AML-193 (cell line): ENCODE data around the gene CRYBG2.

Experiments used
- DNase-seq, 2 experiments: peaks; one replicate each; lab custom pipeline; 2025; lab: John Stamatoyannopoulos, UW

CRYBG2 gene

DNA sequence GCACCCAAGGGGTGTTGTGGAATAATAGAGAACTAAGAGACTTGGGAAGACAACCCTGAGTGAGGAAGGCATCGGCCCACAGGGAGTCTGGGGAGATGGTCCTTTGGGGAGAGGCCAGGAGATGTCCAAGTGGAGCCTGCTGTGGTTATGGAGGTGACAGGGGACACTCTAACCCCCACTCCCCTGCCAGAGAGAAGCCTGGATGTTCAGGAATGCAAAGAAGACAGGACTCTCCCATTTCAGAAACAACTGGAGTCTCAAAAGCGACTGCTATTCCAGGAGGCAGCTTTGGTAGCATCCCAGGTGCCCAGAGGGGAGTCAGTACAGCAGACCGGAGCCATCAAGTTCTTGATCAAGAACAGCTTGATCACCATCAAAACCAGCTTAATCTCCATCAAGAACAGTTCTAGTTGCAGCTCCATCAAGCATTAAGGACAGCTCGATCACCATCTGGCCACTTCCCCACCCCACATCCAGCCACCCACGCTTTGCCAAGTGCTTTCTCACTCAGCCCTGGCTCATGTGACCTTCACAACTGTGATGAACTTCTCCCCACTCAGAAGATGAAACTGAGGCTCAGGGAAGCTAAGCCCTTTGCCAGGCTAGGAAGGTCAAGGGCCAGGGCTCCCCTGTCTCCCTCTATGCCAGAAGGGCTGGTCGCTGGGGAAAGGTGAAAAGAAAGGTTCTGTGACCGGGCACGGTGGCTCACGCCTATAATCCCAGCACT, 35.4 kb downstream of the CRYBG2 start:
- no peak for DNase-seq

DNA sequence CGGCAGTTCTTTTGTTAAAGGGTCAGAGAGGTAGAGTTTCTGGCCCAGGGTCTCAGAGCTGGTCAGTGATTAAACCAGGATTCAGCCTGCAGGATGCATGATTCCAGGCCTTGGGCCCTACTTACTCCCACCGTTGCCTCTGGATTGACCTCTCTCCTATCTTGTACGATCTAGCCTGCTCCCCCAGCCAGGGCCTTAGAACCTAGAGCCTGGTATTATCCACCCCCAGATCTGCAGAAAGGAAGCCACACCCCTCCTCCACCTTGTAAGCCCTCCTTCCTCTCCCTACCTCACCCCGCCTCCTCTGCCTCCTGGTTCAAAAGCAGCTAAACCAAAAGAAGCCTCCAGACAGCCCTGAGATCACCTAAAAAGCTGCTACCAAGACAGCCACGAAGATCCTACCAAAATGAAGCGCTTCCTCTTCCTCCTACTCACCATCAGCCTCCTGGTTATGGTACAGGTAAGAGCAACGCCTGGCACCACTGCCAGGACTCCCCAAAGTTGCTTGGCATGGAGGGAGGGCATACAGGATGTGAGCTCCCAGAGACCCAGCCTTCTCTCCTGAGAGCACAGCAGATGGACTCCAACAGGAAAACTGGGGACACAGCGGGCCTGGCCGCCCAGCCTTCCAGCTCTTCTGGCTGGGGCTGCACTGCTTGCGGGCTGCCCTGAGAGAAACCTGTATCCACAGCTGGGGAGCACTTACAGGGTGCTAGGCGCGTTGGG, 36.2 kb downstream of the CRYBG2 start, which contains the start of gene CD52:
TSS of gene CD52 (plus strand) at position 347 of the 726 bp plus-strand sequence. CDS start at position 407, 60 bp downstream.
- no peak for DNase-seq

DNA sequence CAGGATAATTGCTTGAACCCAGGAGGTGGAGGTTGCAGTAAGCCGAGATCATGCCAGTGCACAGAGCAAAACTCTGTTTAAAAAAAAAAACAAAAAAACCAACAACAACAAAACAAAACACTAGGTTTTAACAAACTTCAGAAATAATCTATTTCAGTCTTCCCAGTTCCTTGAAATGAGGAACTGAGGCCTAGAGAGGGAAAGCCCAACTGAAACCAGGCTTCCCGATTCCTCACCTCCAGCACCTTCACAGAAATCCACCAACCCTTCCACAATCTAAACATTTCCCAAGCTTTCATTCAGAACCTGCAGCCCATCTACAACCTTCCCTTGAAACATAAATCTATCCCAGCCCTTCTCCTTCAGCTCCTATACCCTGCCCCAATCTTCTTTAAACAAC, 36.8 kb downstream of the CRYBG2 start:
- DNase-seq: no peak

DNA sequence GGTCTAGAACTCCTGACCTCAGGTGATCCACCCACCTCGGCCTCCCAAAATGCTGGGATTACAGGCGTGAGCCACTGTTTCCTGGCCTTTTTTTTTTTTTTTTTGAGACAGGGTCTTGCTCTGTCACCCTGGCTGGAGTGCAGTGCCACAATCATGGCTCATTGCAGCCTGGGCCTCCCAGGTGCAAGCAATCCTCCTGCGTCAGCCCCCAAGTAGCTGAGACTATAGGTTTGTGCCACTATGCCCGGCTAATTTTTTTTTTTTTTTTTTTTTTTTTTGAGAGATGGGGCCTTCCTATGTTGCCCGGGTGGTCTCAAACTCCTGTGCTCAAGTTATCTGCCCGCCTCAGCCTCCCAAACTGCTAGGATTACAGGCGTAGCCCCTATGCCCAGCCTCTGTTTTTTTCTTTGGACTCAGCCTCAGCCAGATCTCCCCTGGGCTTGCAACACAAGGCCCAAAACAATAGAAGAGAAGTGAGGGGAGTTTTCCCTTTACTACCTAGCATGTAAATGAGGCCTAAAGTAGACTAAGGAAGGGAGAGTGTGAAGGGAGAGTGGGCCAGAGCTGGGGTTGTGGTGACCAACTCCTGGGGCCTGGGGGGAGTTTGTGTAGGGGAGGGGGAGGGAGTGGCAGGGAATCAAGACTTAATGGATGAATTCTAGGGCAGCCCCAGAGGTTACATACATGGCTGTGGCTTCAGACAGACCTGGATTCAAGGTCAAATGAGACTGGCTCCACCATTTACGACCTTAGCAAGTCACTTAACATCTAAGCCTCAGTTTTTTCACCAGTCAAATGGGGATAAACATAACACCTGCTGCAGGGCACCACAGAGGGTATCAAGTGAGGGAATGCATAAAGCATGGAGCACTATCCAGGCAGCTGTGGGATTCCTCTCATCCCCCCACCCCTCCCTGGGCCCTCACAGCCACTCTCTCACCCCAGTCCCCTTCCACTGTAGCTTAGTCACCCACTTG, 37.8 kb downstream of the CRYBG2 start:
- no peak for DNase-seq

DNA sequence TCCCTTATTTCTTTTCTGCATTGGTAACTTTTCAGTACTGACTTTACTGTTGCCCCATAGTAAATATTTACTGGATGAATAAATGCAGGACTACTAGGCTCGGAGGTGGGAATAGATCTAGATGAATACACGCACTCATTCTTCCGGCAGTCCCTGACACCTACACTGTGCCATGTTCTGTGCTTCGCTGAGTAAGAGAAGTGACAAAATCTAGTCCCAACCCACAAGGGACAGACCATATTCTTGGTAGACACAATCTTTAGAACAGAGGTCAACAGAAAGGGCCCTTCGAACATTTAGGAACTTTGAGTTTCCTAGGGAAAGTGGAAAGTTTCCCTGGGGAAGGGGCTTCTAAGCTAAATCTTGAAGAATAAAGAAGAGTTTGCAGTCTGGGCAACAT, 39.4 kb downstream of the CRYBG2 start:
- no peak for DNase-seq

DNA sequence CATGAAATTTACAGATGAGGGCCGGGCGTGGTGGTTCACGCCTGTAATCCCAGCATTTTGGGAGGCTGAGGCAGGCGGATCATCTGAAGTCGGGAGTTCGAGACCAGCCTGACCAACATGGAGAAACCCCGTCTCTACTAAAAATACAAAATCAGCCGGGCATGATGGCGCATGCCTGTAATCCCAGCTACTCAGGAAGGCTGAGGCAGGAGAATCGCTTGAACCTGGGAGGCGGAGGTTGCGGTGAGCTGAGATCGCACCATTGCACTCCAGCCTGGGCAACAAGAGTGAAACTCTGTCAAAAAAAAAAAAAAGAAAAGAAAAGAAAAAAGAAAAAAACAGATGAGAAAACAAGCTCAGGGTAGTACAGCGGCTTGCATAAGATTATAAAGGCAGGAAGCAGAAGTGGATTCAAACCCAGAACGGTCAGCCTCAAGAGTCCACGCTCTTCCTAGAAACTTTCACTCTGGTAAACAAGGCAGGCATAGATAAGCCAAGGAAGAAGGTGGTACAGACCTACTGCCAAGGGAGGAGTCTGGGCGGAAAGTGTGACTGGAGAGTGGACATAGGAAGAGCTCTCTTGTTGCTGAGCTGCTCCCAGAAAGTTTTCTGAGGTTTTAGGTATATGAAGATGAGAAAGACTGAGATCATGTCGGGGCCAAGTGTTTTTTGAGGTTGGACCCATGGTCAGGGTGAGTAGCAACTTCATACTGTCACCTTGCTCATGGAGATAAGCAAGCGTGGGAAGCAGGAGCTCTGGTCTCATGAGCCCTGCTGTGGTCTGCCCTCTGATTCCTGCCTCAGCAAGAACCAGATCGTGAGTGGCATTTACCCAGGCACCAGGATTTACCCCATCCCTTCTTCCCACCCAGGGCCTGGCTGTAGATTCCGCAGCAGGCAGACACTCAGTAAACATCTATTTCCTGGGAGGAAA, 45.7 kb downstream of the CRYBG2 start:
- DNase-seq: peak in 1 of 2 experiments; percentile 8

DNA sequence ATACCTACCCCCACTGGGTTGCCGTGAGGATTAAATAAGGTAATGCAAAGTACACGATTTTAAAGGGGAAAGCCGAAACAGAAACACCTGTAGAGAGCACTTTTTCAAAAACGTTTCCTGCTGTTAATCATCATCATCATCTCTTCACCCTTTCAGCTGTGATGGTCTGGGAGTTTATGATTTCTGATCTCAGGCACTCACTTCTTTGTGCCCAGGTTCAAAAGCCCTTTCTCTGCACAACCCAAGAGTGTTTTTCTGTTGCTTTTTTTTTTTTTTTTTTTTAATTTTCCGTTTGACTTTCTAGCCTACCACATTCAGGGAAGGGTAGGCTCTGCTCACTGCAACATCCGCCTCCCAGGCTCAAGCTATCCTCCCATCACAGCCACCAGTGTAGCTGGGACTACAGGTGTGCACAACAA, 46.6 kb downstream of the CRYBG2 start:
- no peak for DNase-seq

DNA sequence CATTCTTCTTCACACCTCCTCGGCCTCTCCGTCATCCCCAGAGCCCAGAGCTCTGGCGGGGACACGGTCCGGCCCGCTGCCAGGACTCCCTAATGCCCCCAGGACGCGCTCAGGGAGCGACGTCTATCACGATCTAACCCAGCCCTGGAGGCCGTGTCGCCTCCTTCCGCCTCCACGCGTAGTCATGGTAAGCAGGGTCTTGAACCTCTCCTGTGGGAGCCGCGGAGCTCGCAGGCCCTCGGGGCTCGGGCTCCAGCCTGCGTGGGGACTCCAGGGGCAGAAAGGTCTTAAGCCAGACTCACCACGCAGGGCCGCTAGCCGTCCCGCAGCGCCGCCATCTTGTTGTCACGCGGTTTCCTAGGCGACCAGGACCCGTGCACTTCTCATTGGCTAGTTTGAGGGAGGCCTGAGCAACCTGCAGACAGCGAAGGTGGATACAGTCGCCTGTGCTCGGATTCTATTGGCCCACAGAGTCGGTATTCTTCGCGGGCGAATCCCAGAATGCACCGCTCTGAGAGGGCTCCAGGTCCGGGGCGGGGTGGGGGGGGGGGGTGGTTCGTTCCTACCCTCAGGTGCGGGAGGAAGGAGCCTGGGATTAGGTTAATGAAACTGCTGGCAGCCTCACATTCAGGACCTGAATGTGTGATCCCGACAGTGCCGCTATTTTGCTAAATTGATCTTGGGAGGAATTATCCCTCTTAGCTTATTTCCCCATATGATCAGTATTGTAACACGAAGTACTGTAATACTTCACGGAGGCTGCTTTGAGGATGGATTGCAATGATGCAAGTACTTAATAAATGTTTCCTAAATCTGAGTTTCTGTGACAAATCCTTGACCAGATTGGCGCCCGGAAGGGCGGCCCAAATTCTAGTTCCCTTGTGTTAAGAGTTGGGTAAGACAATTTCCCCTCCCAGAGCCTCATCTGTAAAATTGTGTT, 47.4 kb downstream of the CRYBG2 start, which contains the start of gene UBXN11:
TSS of gene UBXN11 (minus strand) at position 347 of the 940 bp plus-strand sequence. CDS start 3,753 bp downstream, outside the sequence.
- peak; percentile 82 to 86 for DNase-seq

DNA sequence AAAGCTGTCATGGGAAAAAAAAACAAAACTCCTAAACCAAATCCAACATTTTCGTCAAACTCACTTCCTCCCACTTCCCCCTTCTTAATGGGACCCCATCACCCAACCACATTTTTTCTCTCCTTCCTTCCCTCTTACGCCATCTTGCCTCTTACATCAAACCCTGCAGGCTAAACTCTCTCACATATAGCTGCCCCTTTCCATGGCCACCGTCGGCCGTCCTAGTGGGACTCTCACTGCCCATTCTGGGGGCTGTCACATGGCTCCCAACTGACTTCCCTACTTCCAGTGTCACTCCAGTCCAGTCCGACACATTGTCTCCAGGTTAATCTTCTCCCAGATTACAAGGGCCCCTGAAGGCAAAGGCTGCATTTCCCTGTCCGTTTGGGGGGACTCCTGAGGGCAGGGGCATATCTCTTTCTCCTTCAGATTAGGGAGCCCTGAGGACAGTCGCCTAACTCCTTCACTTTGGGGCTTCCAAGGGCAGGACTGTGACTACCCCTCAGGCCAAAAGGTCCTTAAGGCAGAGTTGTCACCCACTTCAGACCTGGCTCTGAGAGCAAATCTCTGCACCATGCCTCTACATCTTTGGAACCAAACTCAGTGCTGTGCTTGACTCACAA, 48.2 kb downstream of the CRYBG2 start:
- DNase-seq: peak; percentile 46 to 49

DNA sequence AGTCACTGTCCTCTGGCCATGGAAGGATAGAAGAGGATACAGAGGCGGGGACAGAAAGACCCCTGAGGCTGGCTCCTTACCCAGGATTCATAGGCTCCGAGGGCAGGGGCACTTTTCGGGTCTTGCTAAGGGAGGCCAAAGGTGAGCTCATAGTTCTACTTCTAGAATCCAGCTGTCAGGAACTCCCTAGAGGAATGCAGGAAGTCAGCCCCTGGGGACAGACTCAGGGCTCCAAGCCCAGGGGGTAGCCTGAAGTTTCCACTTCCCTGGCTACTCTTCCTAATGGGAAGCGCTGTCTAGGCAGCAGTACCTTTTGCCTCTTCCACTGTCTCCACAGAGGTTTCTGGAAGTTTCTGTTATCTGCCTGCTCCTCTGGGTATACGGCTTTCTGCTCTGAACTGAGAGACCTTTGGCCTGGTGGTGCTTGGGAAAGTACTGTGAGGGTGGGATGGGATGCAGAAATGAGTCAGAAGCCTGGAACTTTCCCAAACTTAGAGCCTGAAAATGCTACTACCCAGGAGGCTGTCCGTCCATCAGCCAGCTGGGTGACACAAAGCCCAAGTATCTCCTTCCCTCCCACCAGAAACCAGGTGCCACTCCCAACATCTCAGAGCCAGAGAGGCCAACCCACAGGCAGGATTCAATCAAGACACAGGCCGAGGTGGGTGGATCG, 51.1 kb downstream of the CRYBG2 start:
- no peak for DNase-seq

DNA sequence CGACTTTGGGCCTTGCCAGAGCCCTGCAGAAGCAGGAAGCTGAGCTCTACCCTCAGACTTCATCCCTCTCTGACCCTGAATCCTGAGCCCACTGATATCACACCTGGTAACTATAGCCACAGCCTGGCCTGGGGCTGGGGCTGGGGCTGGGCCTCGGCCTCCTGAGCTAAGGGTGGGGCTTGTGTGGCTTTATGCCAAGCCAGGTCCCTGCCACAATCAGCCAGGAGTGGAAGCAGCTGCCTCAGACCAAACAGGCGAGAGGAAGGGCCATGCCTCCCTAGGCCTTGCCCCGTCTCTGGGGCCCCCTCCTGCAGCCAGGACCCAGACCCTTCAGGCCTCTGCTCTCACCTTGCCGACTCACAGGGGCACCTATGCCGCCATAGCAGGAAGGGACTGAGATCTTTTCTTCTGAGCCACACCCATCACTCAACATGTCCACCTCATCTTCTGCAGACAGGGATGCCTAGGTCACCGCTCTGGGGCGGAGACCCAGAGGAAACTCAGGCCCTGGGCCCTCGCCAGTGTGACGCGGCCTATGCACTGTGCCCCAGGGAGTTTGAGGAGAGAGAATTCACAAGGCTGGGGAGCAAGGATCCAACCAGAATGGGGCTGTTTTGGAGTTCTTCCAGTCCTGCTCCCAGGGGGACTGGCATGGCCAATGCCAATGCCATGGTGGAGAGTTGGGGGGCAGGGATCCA, 53.2 kb downstream of the CRYBG2 start:
- no peak for DNase-seq

DNA sequence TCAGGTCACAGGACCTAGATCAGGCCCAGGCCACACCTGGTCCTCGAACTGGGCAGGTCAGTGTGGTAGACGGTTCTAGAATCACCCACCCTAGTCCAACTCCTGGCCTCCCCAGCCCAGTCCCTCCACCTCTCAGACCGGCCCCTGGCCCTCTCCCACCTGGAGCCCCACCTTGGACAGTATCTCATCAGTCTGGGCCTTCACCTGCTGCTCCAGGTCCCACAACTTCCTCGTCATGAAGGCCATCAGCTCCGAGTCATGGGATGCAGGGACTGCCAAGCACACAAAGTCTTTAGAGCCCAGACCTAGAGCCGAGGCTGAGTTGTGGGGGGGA, 56.2 kb downstream of the CRYBG2 start:
- DNase-seq: no peak

DNA sequence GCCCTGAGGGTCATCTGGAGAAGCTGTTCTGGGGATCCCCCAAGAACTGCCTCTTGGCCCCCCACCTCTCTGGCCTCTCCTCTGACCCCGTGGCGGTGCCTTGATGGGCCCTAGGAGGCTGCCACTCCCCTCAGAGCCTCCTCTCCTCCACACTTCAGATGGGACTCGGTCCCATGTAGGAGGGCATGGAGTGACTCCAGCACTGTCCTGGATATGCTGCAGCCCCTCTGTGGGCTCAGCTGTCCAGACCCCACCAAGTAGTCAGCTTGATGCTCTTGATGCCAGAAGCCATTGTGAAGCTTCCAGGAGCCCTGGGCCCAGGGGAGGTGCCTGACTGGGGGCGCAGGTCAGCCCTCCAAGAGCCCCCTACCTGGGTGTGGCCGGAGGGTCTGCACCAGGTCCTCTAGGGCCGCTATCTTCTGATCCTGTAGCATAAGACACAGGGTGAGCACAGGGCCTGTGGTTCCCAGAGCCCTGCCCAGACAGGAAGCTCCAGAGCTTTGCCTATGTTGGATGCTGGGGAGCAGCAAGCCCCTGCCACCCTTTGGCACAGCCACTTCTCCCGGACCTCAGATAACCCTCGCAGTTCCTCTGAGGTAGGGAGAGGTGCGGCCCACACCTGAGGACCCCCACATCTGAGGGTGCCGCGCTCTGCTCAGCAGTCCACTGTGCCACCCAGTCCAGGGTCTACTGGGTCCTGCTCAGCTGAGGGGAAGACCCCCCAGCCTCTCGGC, 56.7 kb downstream of the CRYBG2 start:
- DNase-seq: no peak

DNA sequence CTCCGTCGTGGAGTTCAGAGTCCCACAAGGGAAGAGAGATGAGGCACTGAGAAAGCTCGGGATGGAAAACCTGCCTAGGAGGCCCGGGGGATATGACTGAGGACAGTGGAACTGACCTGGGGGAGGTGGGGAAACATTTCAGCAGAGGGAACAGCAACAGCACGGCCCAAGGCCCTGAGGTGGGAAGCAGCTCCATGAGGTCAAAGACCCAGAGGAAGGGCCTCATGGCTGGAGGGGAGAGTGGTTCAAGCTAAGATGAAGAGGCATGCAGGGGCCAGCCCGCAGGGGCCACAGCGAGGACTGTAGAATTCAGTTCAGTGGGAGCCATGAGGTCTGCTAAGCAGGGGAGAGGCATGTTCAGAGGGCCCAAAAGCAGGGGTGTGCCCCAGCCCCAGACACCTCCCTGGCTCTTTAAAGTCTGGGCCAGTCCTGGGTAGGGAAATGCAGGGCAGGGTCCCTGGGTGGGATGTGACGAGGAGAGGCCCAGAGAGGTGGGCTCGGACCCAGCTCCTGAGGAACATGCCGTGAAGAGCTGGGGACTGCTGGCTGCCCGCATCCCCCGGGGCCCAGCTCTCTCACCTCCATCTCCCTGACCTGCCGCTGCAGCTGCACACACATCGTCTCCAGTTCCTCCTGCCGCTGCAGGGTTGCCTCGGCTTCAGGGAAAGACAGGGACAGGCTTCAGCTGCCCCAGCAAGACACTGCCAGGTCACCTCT, 57.4 kb downstream of the CRYBG2 start:
- no peak for DNase-seq

DNA sequence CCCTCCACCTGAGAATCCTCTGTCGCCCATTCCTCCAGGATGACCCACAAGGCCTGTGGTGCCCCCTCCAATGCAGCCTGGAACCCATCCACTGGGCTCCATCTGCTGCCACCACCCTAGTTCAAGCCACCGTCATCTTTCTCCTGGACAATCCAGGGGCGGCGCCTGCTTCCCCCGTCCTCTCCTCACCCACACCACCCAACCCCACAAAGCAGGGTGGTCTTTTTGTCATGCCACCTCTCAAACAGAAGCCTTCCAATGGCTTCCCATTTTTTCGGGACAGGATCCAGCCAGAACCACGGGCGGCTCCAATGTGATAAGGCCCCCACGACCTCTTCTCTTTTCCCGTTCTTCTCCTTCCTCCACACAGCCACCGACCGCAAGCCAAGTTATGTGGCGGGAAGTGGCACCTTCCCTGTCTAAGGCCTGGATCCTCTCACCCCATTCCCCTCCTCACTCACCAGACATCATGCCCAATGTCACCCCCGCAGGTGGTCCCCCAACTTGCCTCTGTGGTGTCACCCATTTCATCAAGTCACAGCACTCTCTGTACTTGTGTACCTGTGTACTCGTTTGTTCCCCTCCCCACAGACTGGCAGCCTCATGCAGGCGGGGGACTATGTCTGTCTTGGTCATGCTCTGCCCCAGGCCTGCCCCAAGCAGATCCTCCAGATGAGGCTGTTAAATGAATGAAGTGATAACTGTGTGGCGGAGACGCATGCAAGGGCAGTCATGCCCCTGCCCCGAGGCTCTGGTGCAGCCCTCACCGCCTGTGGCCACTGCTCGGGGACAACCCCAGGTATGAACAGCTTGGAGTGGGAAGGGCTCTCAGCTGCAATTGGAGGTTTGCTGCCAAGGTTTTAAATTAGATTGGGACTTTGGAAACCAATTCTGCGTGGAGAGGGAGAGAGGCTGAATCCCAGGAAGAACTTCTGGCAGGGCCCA, 58.5 kb downstream of the CRYBG2 start:
- no peak for DNase-seq
